GM12801 (cell line): Measurements from ENCODE around the gene TTC9B.

ENCODE experiments used
- TF ChIP-seq, protein P1 (sequence below): IDR thresholded peaks from one replicate; pipeline ENCODE4 v1.5.1; 2011; ENCODE audit warnings: control low read depth; ENCODE audit not compliant: insufficient read length; ENCODE audit errors: extremely low read depth

TTC9B gene

DNA sequence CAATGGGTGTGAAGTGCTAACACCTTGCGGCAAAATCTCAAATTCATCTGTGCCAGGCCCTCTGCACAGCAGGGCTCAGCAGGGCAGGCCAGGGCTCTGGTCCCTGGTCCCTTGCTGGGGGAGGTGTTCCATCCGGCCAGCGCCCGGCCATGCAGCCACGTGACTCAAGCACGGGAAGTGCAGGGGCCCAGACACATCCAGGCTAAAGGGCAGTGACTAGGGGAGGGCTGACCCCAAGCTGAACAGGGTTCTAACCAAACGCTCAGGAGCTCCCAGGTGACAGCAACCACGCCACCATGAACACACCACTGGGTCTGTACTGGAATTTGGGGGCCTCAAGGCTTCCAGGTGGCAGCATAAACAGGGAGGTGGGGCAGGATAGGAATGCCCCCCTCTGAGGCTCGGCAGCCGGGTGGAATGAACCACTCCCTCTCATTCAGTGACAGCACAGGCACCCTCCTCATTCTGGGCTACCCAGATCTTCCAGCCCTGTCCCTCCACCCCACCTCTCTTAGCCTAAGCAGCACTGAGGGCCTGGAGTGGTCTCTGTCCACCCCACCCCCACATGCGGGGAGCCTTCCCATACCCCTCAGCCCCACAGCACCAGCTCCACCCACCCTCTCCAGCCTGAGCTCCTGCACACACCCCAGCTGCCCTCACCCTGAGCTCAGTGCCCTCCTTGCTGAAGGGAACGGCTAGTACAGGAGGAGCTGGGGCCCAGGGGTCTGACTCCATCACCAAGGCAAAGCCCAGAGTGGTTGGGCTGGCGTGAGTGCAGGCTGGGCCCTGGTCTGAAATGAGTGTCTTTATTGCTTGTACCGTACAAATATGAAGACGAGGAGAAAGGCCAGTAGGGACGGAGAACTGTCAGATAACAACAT lies 13.6 kb upstream of the TTC9B start:
- TF ChIP-seq, protein P1, sequence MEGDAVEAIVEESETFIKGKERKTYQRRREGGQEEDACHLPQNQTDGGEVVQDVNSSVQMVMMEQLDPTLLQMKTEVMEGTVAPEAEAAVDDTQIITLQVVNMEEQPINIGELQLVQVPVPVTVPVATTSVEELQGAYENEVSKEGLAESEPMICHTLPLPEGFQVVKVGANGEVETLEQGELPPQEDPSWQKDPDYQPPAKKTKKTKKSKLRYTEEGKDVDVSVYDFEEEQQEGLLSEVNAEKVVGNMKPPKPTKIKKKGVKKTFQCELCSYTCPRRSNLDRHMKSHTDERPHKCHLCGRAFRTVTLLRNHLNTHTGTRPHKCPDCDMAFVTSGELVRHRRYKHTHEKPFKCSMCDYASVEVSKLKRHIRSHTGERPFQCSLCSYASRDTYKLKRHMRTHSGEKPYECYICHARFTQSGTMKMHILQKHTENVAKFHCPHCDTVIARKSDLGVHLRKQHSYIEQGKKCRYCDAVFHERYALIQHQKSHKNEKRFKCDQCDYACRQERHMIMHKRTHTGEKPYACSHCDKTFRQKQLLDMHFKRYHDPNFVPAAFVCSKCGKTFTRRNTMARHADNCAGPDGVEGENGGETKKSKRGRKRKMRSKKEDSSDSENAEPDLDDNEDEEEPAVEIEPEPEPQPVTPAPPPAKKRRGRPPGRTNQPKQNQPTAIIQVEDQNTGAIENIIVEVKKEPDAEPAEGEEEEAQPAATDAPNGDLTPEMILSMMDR = no peak

DNA sequence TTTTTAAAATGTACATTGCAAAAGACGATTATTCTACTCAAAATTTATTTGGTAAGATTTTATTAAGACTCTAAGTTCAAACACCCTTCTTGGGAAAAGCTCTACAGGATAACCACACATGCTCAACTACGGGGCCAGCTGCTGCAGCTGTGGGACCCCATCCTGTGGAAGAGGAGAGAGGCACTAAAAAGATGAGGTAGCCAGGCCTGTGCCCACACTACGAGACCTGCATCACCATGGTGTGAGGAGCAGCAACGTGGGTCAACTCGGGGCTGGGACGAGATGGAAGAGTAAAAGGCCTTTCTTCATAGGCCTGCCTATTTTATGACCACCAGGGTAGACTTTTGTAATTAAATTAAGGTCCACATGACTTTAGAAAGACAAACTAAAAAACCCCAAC lies 12.9 kb upstream of the TTC9B start:
- TF ChIP-seq, protein P1 = no peak

DNA sequence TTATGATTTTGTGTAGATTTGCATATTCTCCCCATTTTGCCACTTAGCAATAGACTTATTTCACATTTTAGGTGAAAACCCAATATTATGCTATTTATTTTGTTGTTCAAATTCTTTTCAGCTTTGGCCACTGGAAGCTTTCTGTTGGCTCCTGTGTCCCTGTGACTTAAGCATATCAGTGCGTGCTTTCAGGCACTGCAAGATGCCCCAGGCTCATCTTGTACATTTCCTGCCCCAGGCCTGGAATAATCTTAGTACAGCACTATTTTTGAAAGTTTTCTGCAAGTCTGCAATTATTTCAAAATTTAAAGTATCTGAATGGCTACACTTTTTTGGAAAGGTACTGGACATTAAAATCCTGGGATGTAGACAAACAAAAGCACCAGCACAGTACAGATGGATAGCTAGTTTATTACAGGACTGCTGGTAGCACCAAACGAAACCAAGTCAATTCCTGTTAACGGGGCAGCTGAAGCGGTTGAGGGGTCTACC lies 11.8 kb upstream of the TTC9B start:
- TF ChIP-seq, protein P1 = no peak

DNA sequence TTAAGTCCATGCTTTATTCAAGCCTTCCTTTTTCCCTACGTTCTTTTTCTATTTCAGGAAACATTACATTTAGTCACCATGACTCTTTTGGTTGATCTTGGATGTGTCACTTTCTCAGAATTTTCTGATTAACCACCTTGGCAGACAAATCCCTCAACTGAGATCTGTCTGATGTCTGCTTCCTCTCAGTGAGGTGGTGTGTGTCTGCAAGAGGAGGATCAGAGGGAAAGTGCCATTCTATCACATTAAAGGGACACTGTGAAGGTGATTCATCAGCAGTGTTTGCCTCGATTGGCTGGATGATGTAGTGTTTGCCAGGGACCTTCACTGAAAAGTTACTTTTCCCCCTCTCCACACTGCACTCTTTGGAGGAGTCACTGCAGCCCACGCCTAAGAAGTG lies 11.3 kb upstream of the TTC9B start:
- TF ChIP-seq, protein P1 = no peak

DNA sequence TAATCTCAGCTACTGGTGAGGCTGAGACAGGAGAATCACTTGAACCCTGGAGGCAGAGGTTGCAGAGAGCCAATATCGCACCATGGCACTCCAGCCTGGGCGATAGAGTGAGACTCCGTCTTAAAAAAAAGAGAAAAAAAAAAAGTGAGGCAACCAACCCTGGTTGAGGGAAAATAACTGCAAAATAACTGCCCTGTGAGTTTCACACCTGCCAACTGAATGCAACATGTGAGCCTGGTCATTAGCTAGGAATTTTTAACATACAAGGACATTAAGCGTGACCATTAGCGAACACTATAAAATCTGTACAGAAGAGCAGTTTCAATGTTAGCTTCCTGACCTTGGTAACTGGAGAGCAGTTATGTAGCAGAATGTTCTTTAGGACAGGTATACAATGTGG lies 10.7 kb upstream of the TTC9B start:
- TF ChIP-seq, protein P1 = no peak

DNA sequence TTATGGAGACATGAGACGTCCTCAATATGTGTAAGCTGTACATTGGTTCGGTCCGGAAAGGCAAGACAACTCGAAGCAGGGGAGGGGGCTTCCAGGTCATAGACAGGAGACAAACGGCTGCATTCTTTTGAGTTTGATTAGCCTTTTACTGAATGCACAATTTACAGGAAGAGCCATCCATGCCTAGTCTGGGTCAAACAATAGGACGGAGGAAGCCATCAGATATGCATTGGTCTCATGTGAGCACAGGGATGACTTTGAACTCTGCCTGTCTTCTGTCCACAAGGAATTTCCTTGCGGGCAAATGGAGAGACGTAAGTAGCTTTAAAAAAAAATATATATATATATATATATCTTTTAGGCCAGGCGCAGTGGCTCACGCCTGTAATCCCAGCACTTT lies 10.2 kb upstream of the TTC9B start:
- TF ChIP-seq, protein P1 = no peak

DNA sequence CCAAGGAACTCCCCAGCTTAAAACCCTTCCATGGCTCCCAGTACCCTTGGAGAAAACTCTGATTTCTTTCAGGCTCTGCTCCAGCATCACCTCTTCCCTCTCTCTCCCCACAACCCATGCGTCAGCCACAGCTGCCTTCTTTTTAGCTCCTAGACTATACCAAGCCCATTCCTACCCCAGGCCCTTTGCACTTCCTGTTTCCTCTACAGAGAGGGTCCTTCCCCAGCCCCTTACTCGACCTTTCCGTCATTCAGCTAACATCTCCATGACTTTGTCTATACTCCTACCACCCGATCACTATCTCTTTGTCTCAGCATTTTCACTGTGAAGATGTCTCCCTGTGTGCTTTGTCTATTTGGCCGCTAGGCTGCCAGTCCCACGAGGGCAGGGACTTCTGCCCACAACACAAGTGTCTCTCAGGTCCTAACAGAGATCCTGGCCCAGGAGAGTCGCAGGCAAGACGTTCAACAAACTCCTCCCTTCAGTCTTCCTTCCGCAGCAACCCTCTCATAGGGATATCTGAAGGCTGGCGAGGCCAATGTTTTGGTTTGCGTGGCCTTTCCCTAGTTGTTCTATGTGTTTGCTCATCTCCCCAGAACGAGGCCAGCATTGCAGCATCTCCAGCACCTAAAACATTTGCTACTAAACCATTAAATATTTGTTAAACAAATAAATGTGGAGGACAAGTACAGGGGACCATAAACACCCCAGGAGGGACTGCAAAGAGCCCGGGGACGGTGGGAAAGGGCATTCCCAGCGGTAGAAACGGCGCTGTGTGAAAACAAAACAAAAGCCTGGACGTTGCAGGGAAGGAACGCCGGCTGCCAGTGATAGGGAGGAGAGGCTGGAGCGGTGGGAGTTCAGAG lies 7.5 kb upstream of the TTC9B start:
- TF ChIP-seq, protein P1 = no peak
